GM06990 (cell line): ENCODE measurements around the gene ZNRD2.

Experiments
- DNase-seq: peaks from one replicate; pipeline ENCODE4 v3.0.0-alpha.2; 2011; ENCODE audit not compliant: insufficient read length; ENCODE audit errors: extremely low read depth
- H3K27me3 ChIP-seq: replicated peaks from 2 replicates; pipeline ENCODE4 v1.6.0; 2011; ENCODE audit warnings: low read length; ENCODE audit not compliant: control insufficient read depth, insufficient read depth
- H3K36me3 ChIP-seq: 2 replicates; pipeline ENCODE4 v1.5.1; 2011; ENCODE audit warnings: low read length; ENCODE audit not compliant: control insufficient read depth, insufficient read depth
- H3K4me3 ChIP-seq: replicated peaks from 2 replicates; pipeline ENCODE4 v1.5.1; 2011; ENCODE audit warnings: low read depth, mild to moderate bottlenecking, control low read depth, low read length
- TF ChIP-seq, protein P1 (sequence below): IDR thresholded peaks from 2 replicates; pipeline ENCODE4 v1.5.1; 2011; ENCODE audit warnings: low read length, control low read depth, mild to moderate bottlenecking, inconsistent platforms; ENCODE audit not compliant: insufficient read depth, poor library complexity, severe bottlenecking

Gene ZNRD2

DNA sequence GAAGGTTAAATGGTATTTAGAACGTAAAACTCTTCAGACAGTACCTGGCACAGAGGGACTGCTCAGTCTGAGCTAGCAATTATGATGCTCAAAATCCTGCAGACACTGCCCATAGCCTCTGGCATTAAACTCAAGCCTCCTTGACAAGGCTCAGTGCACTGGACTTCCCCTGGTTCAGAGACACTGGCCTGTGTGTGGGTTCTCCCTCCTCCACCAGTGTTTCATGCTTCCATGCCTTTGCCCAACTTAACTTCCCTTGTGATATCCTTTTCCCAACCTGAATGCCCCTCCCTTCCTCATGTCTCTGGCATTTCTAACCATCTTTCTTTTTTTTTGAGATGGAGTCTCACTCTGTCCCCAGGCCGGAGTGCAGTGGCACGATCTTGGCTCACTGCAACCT, 21.2 kb upstream of the ZNRD2 start:
- no peak overlapping the region for H3K4me3 ChIP-seq
- TF ChIP-seq, protein P1, sequence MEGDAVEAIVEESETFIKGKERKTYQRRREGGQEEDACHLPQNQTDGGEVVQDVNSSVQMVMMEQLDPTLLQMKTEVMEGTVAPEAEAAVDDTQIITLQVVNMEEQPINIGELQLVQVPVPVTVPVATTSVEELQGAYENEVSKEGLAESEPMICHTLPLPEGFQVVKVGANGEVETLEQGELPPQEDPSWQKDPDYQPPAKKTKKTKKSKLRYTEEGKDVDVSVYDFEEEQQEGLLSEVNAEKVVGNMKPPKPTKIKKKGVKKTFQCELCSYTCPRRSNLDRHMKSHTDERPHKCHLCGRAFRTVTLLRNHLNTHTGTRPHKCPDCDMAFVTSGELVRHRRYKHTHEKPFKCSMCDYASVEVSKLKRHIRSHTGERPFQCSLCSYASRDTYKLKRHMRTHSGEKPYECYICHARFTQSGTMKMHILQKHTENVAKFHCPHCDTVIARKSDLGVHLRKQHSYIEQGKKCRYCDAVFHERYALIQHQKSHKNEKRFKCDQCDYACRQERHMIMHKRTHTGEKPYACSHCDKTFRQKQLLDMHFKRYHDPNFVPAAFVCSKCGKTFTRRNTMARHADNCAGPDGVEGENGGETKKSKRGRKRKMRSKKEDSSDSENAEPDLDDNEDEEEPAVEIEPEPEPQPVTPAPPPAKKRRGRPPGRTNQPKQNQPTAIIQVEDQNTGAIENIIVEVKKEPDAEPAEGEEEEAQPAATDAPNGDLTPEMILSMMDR, result no peak
- no peak for DNase-seq
- no peaks in the 10 kb centered on the region for H3K27me3 ChIP-seq
- H3K36me3 ChIP-seq, result no peaks in the 10 kb centered on the region

DNA sequence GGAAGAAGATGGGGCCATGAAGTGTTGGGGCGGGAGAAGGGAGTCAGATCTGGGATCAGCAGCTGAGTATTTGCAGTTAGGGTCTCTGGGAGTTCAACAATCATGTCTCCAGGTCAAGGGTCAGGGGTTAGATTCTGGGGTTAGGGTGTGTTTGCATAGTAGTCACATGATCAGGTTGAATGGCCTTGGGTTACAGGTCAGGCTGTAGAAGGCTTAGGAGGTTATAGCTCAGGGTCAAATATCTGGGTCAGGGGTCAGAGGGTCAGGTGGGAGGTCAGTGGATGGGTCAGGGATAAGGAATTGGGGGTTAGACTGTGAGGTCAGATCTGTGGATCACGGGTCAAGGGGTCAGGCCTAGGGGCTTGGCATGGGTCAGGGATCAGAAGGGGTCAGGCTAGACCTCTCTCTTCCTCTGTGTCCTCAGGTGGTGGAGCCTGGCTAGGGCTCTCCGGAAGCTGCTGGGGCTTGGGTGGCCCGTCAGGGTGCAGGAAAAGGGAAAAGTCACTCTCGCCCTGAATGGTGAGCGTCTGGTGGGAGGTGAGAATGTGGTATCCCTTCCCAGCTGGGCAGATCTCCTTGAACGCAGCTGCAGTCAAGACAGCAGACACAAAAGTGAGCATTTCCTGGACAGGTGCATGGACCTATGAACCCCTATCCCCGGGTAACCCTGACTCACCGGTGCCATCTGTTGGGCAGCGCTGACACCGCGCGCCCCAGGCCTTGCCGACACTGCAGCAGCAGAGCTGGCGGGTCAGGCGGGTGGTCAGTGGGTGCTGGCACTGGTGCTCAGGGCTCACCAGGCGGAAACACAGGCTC, 18.5 kb upstream of the ZNRD2 start:
- Histone ChIP-seq H3K27me3 (no peaks in the 10 kb centered on the region), H3K36me3 (no peaks in the 10 kb centered on the region), H3K4me3 (no peak overlapping the region)
- TF ChIP-seq, protein P1, result peak; percentile 87
- peak; percentile 84 for DNase-seq

DNA sequence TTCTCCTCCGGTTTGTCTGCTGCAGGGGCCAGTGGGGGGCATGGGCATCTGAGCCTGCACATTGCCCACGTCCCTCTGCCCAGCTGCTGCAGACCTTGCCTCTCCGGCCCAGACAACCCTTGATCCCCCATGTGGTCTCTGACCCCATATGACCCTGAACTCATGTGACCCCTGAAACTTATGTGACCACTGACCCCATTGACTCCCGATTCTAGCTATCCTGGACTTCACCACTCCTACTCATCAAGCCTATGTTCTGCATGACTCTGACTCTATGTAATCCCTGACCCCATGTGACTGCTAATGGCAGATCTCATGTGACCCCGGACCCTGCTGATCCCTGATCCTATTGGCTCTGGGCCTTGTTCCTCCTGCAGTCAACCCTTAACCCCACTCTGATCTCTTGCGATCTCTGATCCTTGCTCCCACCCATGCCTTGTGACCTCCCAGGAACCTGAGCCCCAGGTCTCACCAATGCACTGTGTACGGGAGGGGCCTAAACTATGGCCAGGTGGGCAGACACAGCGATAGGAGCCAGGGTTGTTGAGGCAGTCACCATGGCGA, 17.8 kb upstream of the ZNRD2 start:
- TF ChIP-seq, protein P1, result no peak
- no peak overlapping the region for H3K4me3 ChIP-seq
- no peaks in the 10 kb centered on the region for H3K36me3 ChIP-seq
- no peaks in the 10 kb centered on the region; the same call in 1 of the 2 replicates for H3K27me3 ChIP-seq
- DNase-seq, result no peak

DNA sequence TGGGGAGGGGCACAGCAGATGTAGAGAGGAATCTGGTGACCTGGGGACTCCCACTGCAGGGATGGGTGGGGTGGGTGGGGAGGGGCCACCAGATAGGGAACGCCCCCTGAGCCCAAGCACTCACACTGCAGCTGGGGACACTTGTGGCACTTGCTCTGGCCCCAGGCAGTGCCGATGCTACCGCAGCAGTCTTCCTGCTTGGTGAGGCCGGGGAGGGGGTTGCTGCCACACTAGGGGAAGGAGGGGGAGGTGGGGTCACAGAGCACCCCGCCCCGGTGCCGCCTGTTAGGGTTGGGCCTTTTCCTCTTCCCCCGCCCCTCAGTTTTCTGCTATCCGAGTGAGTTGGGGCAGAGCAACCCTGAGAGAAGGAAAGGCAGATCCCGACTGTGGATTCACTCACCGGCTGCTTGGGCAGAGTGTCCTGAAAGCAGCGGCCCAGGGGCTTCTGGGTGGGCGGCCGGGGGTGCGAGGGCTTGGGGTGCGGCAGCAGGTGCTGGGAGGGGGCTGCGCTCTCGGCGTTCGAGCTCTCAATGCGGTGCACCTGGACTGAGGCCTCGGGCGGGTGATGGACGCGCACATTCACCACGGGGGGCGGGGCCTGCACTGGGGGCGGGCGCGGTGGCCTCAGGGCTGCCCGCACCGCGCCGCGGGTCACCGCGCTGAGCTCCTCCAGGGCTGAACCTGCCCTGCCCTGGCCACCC, 16.8 kb upstream of the ZNRD2 start:
- H3K4me3 ChIP-seq, result no peak overlapping the region; the same call in 1 of the 2 replicates
- no peaks in the 10 kb centered on the region; the same call in 1 of the 2 replicates for H3K27me3 ChIP-seq
- no peaks in the 10 kb centered on the region for H3K36me3 ChIP-seq
- TF ChIP-seq, protein P1, result no peak
- peak; percentile 68 for DNase-seq

DNA sequence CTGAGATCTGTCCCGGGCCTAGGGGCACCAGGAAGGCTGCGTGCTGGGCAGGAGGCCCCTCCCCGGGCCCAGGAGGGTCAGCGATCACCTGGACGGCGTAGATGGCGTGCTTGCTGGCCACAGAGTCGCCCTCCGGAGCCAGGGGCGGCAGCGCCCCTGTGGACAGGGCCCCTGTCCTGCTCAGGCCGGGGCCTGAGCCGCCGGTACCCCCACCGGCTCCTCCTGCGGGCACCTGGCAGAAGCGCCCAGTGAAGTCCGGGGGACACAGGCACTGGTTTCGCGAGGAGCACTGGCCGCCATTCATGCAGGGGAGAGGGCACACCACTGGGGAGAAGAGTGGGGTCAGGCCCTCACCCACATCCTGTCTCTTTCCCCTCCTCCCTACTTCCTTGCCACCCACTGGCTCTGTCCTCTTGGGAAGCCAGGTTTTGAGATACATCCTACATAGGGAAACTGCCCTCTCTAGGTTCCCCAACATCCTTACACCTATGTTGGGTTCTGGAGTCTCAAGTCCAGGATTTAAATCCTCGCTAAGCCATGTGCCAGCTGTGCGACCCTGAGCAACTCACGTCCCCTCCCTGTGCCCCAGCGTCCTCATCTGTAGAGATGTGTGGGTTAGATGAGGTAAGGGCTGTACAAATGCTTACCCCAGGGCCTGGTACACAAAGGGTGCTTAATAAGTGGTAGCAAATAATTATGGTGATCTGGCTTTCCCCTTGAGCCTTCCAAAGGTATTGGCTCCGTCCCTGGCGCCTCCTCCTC, 16.0 kb upstream of the ZNRD2 start:
- TF ChIP-seq, protein P1, result no peak
- no peaks in the 10 kb centered on the region; the same call in 1 of the 2 replicates for H3K27me3 ChIP-seq
- DNase-seq, result no peak
- no peaks in the 10 kb centered on the region for H3K36me3 ChIP-seq
- H3K4me3 ChIP-seq, result no peak overlapping the region
